ENCODE data around the gene CREB3L2. TPM values are rescaled to one million over a fixed set of nuclear protein-coding genes. Genes with fewer than 3 reads are reported as not detected.

The CREB3L2 gene
- total RNA-seq, 1 experiment from 2014 or later = 41.2 TPM

- no TSS peak for BruUV-seq (replicated peaks)
- Histone ChIP-seq H3F3A (ENCODE audit: insufficient read depth, low read depth) (no peaks in the 10 kb centered on the region), H3K9me3 (ENCODE audit: insufficient read depth, low read depth) (no peaks in the 10 kb centered on the region), H2AFZ (no peak overlapping the region), H3K27ac (no peak overlapping the region), H3K36me3 (ENCODE audit: low read depth) (no peaks in the 10 kb centered on the region), H3K4me3 (no peak overlapping the region), H3K4me2 (no peak overlapping the region), H3K9me2 (ENCODE audit: insufficient read depth) (no peaks in the 10 kb centered on the region), H4K20me1 (ENCODE audit: insufficient read depth) (no peaks in the 10 kb centered on the region), H3K4me1 (replicated peaks; ENCODE audit: insufficient read depth) (no peaks in the 10 kb centered on the region), H3K79me2 (ENCODE audit: low read depth) (no peaks in the 10 kb centered on the region), H3K27me3 (ENCODE audit: insufficient read depth, low read depth) (peaks cover 7% of the 10 kb centered on the region; the same call in 1 of the 2 replicates)
- no peak for TF ChIP-seq CTCF (conservative IDR thresholded peaks at IDR 0.05)
- TF ChIP-seq EZH2 (IDR thresholded peaks at IDR 0.05; ENCODE audit: low read depth) = no peak
- intact Hi-C loops (cut with micrococcal nuclease; ENCODE audit: unreplicated experiment) = no loop called here
- ChIA-PET CTCF (no interaction called here), POLR2A (ENCODE audit: unreplicated experiment) (no interaction called here)
- no peak for DNase-seq
These were observed 161.7 kb downstream of the CREB3L2 start for GRCh38 chr7:137839903-137840779.

- no peak for TF ChIP-seq CTCF (conservative IDR thresholded peaks at IDR 0.05)
- no peak for TF ChIP-seq EZH2 (IDR thresholded peaks at IDR 0.05; ENCODE audit: low read depth)
- Histone ChIP-seq H2AFZ (no peak overlapping the region), H3K4me1 (replicated peaks; ENCODE audit: insufficient read depth) (no peaks in the 10 kb centered on the region), H3K27ac (no peak overlapping the region), H3F3A (ENCODE audit: insufficient read depth, low read depth) (no peaks in the 10 kb centered on the region), H3K36me3 (ENCODE audit: low read depth) (no peaks in the 10 kb centered on the region), H3K4me2 (no peak overlapping the region), H3K9me2 (ENCODE audit: insufficient read depth) (no peaks in the 10 kb centered on the region), H4K20me1 (ENCODE audit: insufficient read depth) (no peaks in the 10 kb centered on the region), H3K27me3 (ENCODE audit: insufficient read depth, low read depth) (peaks cover 7% of the 10 kb centered on the region; the same call in 1 of the 2 replicates), H3K9me3 (ENCODE audit: insufficient read depth, low read depth) (no peaks in the 10 kb centered on the region), H3K79me2 (ENCODE audit: low read depth) (no peaks in the 10 kb centered on the region), H3K4me3 (no peak overlapping the region)
- ChIA-PET POLR2A (ENCODE audit: unreplicated experiment) (no interaction called here), CTCF (no interaction called here)
- no TSS peak for BruUV-seq (replicated peaks)
- intact Hi-C loops (cut with micrococcal nuclease; ENCODE audit: unreplicated experiment) = no loop called here
- no peak for DNase-seq
These were observed 163.1 kb downstream of the CREB3L2 start for GRCh38 chr7:137838706-137839315.

GRCh38 chr7:137836541-137836940 lies 165.3 kb downstream of the CREB3L2 start:
- Histone ChIP-seq H3K4me3 (no peak overlapping the region), H3K4me1 (replicated peaks; ENCODE audit: insufficient read depth) (no peaks in the 10 kb centered on the region), H3K79me2 (ENCODE audit: low read depth) (no peaks in the 10 kb centered on the region), H3K9me3 (ENCODE audit: insufficient read depth, low read depth) (peaks cover 12% of the 10 kb centered on the region; the same call in 1 of the 2 replicates), H3K4me2 (no peak overlapping the region), H3K27me3 (ENCODE audit: insufficient read depth, low read depth) (peaks cover 7% of the 10 kb centered on the region; the same call in 1 of the 2 replicates), H2AFZ (no peak overlapping the region), H4K20me1 (ENCODE audit: insufficient read depth) (no peaks in the 10 kb centered on the region), H3K27ac (no peak overlapping the region), H3K36me3 (ENCODE audit: low read depth) (no peaks in the 10 kb centered on the region), H3K9me2 (ENCODE audit: insufficient read depth) (no peaks in the 10 kb centered on the region), H3F3A (ENCODE audit: insufficient read depth, low read depth) (no peaks in the 10 kb centered on the region)
- intact Hi-C loops (cut with micrococcal nuclease; ENCODE audit: unreplicated experiment) = no loop called here
- ChIA-PET POLR2A (ENCODE audit: unreplicated experiment) (no interaction called here), CTCF (no interaction called here)
- TF ChIP-seq CTCF (conservative IDR thresholded peaks at IDR 0.05) = no peak
- no peak for TF ChIP-seq EZH2 (IDR thresholded peaks at IDR 0.05; ENCODE audit: low read depth)
- no peak for DNase-seq
- no TSS peak for BruUV-seq (replicated peaks)

Data from PC-9 (cell line).